OCI-LY3 (cell line): ENCODE data around the gene SPNS2.

Experiments
- H2AFZ ChIP-seq: fragments of 200-600, 300-600 bp; shearing (Covaris generic); 2 replicates; pipeline ENCODE4 v1.6.0; 2014; ENCODE audit warnings: antibody characterized with exemption, low read depth, low read length
- H3K27ac ChIP-seq: fragments of 200-600, 300-600 bp; sonication (generic); 2 replicates; pipeline ENCODE4 v1.5.1; 2014; ENCODE audit warnings: mild to moderate bottlenecking, low read length, moderate library complexity, mixed read lengths
- H3K27me3 ChIP-seq: fragments of 200-600, 300-600 bp; sonication (generic); 2 replicates; pipeline ENCODE4 v1.6.1; 2014; ENCODE audit warnings: low read depth, low read length, mixed read lengths
- H3K36me3 ChIP-seq: fragments of 200-600, 300-600 bp; sonication (generic); replicated peaks from 2 replicates; pipeline ENCODE3; 2014; ENCODE audit warnings: low read depth, low read length, mixed read lengths
- H3K4me1 ChIP-seq: fragments of 300-600, 200-600 bp; sonication (generic); 2 replicates; pipeline ENCODE4 v1.6.1; 2014; ENCODE audit warnings: low read length, mixed read lengths
- H3K4me2 ChIP-seq: fragments of 200-600, 300-600 bp; sonication (generic); 2 replicates; pipeline ENCODE4 v1.6.1; 2014; ENCODE audit warnings: low read length, mixed read lengths
- H3K4me3 ChIP-seq: fragments of 300-600, 200-600 bp; sonication (generic); 2 replicates; pipeline ENCODE4 v1.5.1; 2014; ENCODE audit warnings: antibody characterized with exemption, mild to moderate bottlenecking, low read length, moderate library complexity
- H3K79me2 ChIP-seq: fragments of 300-600, 200-600 bp; shearing (Covaris generic); 2 replicates; pipeline ENCODE4 v1.6.1; 2014; ENCODE audit warnings: mild to moderate bottlenecking, low read length, mixed read lengths
- H3K9ac ChIP-seq: fragments of 300-600, 200-600 bp; shearing (Covaris generic); 2 replicates; pipeline ENCODE4 v1.6.0; 2014; ENCODE audit warnings: mild to moderate bottlenecking, low read length, moderate library complexity
- H3K9me3 ChIP-seq: fragments of 200-600, 300-600 bp; shearing (Covaris generic); 2 replicates; pipeline ENCODE4 v1.6.1; 2014; ENCODE audit warnings: low read length, mixed read lengths; ENCODE audit not compliant: insufficient read depth
- H4K20me1 ChIP-seq: fragments of 200-600, 300-600 bp; sonication (generic); 2 replicates; pipeline ENCODE4 v1.6.1; 2016; ENCODE audit warnings: low read length, mixed read lengths; ENCODE audit not compliant: insufficient read depth
- EZH2phosphoT487 ChIP-seq: fragments of 200-600 bp; shearing (Covaris generic); IDR thresholded peaks from 2 replicates; pipeline ENCODE4 v1.6.1; 2018; ENCODE audit warnings: antibody characterized with exemption, mixed run types, low read depth
- TF ChIP-seq, protein P1 (sequence below): fragments of 200-600, 300-600 bp; sonication (generic); IDR thresholded peaks from 2 replicates; pipeline ENCODE4 v1.5.1; 2014; ENCODE audit warnings: antibody characterized with exemption, low read length, low read depth

Gene SPNS2

DNA sequence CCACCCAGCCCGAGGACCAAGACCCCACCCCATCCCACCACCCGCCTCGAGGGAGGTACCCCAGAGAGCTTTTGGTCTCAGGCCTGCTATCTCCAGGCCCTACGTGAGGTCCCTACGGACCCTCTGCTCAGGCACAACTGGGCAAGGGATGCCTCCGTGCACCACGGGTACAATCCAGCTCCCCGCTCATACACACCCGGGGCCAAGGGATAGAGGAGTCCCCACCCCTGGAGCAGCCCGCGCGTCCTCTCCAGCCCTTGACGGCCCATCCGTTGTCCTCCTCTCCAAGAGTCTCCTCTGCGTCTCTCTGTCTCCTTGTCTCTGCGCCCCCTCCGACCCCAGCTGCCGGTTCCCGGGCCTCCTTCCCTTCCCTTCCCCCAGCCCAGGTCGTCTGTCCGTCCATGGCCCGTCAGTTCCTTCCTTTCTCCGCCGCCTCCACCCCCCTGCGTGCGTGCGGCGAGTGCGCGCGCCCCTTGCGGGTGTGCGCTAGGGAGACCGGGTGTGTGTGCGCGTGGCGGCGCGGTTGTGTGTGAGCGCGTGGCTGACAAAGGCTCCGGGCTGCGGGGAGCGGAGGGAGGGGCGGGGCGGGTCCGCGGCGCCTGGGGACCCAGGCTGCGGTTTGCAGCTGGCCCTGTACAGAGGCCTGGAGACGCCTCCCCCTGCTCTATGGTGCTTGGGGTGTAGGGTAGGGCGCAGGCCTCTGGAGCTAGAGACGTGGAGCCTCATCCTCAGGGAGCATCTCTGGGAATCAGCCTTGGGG lies 930 bp downstream of the SPNS2 start:
- no peak overlapping the region for H2AFZ ChIP-seq
- no peak overlapping the region for H3K4me3 ChIP-seq
- H3K9ac ChIP-seq, result no peak overlapping the region
- TF ChIP-seq EZH2phosphoT487, result no peak
- TF ChIP-seq, protein P1, sequence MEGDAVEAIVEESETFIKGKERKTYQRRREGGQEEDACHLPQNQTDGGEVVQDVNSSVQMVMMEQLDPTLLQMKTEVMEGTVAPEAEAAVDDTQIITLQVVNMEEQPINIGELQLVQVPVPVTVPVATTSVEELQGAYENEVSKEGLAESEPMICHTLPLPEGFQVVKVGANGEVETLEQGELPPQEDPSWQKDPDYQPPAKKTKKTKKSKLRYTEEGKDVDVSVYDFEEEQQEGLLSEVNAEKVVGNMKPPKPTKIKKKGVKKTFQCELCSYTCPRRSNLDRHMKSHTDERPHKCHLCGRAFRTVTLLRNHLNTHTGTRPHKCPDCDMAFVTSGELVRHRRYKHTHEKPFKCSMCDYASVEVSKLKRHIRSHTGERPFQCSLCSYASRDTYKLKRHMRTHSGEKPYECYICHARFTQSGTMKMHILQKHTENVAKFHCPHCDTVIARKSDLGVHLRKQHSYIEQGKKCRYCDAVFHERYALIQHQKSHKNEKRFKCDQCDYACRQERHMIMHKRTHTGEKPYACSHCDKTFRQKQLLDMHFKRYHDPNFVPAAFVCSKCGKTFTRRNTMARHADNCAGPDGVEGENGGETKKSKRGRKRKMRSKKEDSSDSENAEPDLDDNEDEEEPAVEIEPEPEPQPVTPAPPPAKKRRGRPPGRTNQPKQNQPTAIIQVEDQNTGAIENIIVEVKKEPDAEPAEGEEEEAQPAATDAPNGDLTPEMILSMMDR, result no peak
- no peaks in the 10 kb centered on the region for H3K36me3 ChIP-seq
- H3K27ac ChIP-seq, result no peak overlapping the region
- no peak overlapping the region for H3K4me2 ChIP-seq
- peaks cover 24% of the 10 kb centered on the region for H3K4me1 ChIP-seq
- H3K9me3 ChIP-seq, result no peaks in the 10 kb centered on the region
- H4K20me1 ChIP-seq, result no peaks in the 10 kb centered on the region
- no peaks in the 10 kb centered on the region for H3K79me2 ChIP-seq
- H3K27me3 ChIP-seq, result no peaks in the 10 kb centered on the region

DNA sequence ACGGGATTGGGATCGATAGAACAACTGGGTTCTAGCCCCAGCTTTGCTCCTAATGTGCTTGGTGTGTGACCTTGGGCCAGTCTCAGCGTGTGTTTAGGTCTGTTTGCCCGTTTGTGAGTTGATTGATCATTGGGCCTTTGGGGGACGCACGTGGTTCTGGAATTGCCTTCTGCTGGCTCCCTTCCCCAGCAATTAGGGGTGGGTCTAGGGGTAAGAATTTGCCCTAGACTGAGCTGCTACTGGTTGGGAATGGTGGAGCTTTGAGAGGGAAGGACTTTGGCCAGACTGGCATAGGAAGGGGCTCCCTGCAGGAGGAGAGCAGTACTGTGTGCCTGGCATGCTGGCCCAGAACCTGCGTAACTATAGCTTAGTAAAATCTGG lies 1.5 kb downstream of the SPNS2 start:
- H2AFZ ChIP-seq, result no peak overlapping the region
- no peak overlapping the region for H3K4me3 ChIP-seq
- no peaks in the 10 kb centered on the region for H3K27me3 ChIP-seq
- TF ChIP-seq, protein P1, result no peak
- TF ChIP-seq EZH2phosphoT487, result no peak
- peaks cover 24% of the 10 kb centered on the region for H3K4me1 ChIP-seq
- no peaks in the 10 kb centered on the region for H3K9me3 ChIP-seq
- H3K36me3 ChIP-seq, result no peaks in the 10 kb centered on the region
- no peak overlapping the region for H3K27ac ChIP-seq
- no peak overlapping the region for H3K4me2 ChIP-seq
- no peaks in the 10 kb centered on the region for H3K79me2 ChIP-seq
- H4K20me1 ChIP-seq, result no peaks in the 10 kb centered on the region
- H3K9ac ChIP-seq, result no peak overlapping the region

DNA sequence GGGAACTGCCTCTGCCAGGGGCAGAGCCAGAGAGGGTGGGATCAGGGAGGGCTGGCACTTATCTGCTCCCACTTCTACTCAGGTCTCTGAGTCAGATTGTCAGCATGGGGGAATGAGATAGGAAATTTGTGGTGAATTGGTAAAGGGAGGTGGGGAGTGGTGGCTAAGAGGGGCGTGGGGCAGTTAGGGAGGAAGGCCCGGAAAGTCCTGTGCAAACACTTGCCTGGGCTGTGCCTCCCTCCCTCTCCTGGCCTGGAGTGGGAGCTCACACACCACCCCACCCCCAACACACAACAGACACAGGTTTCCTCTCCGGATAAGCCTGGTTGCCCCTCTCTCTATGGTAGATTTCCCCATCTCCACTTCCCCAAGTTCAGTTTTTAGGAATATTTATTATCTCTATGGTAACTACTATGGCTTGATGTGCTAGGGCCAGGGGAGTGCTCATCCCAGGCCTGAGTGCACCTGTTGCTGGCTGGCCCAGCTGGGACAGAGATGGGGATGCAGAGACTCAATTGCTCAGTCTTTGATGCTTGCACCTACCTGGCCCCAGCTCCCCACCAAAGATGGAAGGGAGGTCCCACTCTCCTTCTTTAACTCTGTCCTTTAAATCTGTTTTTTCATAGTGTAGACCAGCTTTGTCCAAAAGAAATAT lies 2.7 kb downstream of the SPNS2 start:
- no peak overlapping the region for H3K4me2 ChIP-seq
- TF ChIP-seq, protein P1, result no peak
- no peak for TF ChIP-seq EZH2phosphoT487
- no peak overlapping the region for H3K27ac ChIP-seq
- peaks cover 21% of the 10 kb centered on the region for H3K4me1 ChIP-seq
- no peak overlapping the region for H2AFZ ChIP-seq
- no peaks in the 10 kb centered on the region for H3K79me2 ChIP-seq
- H4K20me1 ChIP-seq, result no peaks in the 10 kb centered on the region
- H3K36me3 ChIP-seq, result no peaks in the 10 kb centered on the region
- H3K4me3 ChIP-seq, result no peak overlapping the region
- no peaks in the 10 kb centered on the region for H3K27me3 ChIP-seq
- H3K9ac ChIP-seq, result no peak overlapping the region
- H3K9me3 ChIP-seq, result no peaks in the 10 kb centered on the region

DNA sequence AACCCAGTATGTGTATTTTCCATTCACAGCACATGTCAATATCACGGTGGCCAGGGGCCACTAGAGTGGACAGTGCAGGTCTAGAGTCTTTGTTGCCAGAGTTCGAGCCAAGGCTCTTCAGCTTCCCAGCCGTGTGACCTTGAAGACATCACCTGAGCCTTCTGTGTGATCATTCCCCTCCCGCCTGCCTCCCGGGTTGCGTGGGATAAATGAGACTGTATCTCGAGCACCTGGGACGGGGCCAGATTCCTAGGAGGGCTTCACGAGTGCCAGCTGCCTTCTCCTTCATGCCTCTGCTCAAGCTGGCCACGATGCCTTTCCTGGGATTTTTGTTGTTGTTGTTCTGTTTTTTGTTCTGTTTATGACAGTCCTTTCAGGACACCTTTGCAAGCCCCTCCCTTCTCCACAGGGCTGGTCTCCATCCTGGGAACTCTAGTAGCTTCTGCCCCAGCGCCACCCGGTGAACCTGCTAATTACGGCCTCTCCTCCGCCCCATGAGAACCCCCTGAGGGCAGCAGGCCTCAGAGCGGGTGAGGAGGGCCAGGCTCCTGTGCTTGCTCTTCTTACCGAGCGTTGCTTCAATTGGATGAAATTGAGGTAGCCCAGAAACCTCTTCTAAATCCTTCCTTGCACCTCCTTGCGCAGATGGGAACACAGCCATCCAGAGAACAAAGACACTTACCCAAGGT lies 3.9 kb downstream of the SPNS2 start:
- no peaks in the 10 kb centered on the region for H3K27me3 ChIP-seq
- no peak overlapping the region for H3K9ac ChIP-seq
- H3K36me3 ChIP-seq, result no peaks in the 10 kb centered on the region
- no peak overlapping the region for H3K4me2 ChIP-seq
- no peaks in the 10 kb centered on the region for H4K20me1 ChIP-seq
- no peak for TF ChIP-seq EZH2phosphoT487
- TF ChIP-seq, protein P1, result no peak
- H3K4me1 ChIP-seq, result peaks cover 9% of the 10 kb centered on the region
- H3K79me2 ChIP-seq, result no peaks in the 10 kb centered on the region
- no peak overlapping the region for H3K27ac ChIP-seq
- H2AFZ ChIP-seq, result no peak overlapping the region
- no peak overlapping the region for H3K4me3 ChIP-seq
- no peaks in the 10 kb centered on the region for H3K9me3 ChIP-seq
